HCT116 (cell line): Measurements from ENCODE around the gene KERA. TPM values are rescaled to one million over a fixed set of nuclear protein-coding genes. Genes with fewer than 3 reads are reported as not detected.

ENCODE experiments used
- ATAC-seq: fragments of 200-7000 bp; cut with Tn5 transposase; 2 replicates; pipeline ENCODE4 v1.9.1; 2020; ENCODE audit warnings: mild to moderate bottlenecking, moderate library complexity
- BruUV-seq: library from RNA; stranded (reverse); fragments of 400-500 nt; replicated peaks from 2 replicates; lab custom pipeline; 2021; lab: Mats Ljungman, UMichigan
- CTCF ChIA-PET: fragments of 300-600 bp; sonication (Branson Sonifier 250); formaldehyde crosslinking; loops from one replicate; lab custom pipeline; 2021; ENCODE audit warnings: antibody characterized with exemption; lab: Charles Lee
- POLR2A ChIA-PET: fragments of 300-600, 350-600 bp; sonication (Branson Sonifier 250); formaldehyde crosslinking; loops from one replicate; lab custom pipeline; 2021; ENCODE audit warnings: antibody characterized with exemption; lab: Charles Lee
- RAD21 ChIA-PET, 2 experiments: fragments of 300-600 bp; sonication (Branson Sonifier 250); formaldehyde crosslinking; loops; one replicate each; lab custom pipeline; 2023; ENCODE audit warnings: low total read pairs in 2 of 2; ENCODE audit not compliant: uncharacterized antibody in 2 of 2, unreplicated experiment in 2 of 2, low non-redundant PET in 1 of 2; lab: Charles Lee
- DNase-seq: peaks from one replicate; pipeline ENCODE4 v3.0.0-alpha.2; 2010; ENCODE audit warnings: low read depth, low spot score
- H2AFZ ChIP-seq: fragments of 200-600 bp; shearing (Covaris generic), sonication (generic); 2 replicates; pipeline ENCODE4 v1.6.1; 2017; ENCODE audit warnings: low read depth, mixed run types, mixed read lengths, antibody characterized with exemption, low read length; ENCODE audit not compliant: poor library complexity, severe bottlenecking
- H3K27ac ChIP-seq: 2 replicates; pipeline ENCODE4 v1.5.1; 2012; ENCODE audit warnings: low read depth, low read length
- H3K27me3 ChIP-seq: fragments of 200-600 bp; sonication (generic); 2 replicates; pipeline ENCODE4 v1.6.1; 2016; ENCODE audit warnings: mixed run types, low read length, mixed read lengths; ENCODE audit not compliant: insufficient read depth
- H3K36me3 ChIP-seq, 2 experiments: fragments of 200-500 bp in 1 of 2; fragments of 200-600 bp in 1 of 2; sonication (Bioruptor generic) in 1 of 2; sonication (generic) in 1 of 2; 2 replicates each; pipeline versions ENCODE4 v1.5.1 to v1.6.1; 2014 to 2016; ENCODE audit warnings: low read length in 2 of 2, inconsistent platforms in 1 of 2, mixed read lengths in 1 of 2, mixed run types in 1 of 2; ENCODE audit not compliant: insufficient read depth in 2 of 2, control insufficient read depth in 1 of 2
- H3K4me1 ChIP-seq, 2 experiments: fragments of 200-600 bp in 1 of 2; sonication (generic) in 1 of 2; 2 replicates each; pipeline versions ENCODE4 v1.5.1 to v1.6.1; 2012 to 2017; ENCODE audit warnings: low read length in 2 of 2, inconsistent platforms in 1 of 2, mild to moderate bottlenecking in 1 of 2, mixed read lengths in 1 of 2, mixed run types in 1 of 2, moderate library complexity in 1 of 2; ENCODE audit not compliant: insufficient read depth in 2 of 2, control insufficient read depth in 1 of 2
- H3K4me2 ChIP-seq: fragments of 200-600 bp; sonication (generic); 2 replicates; pipeline ENCODE4 v1.6.1; 2017; ENCODE audit warnings: mixed run types, low read length, mixed read lengths
- H3K4me3 ChIP-seq, 2 experiments: fragments of 200-600 bp in 1 of 2; sonication (generic) in 1 of 2; replicated peaks in 1 of 2; 2 replicates each; pipeline ENCODE4 v1.5.1; 2011 to 2016; ENCODE audit warnings: low read length in 2 of 2, control low read depth in 1 of 2, low read depth in 1 of 2, mild to moderate bottlenecking in 1 of 2, mixed read lengths in 1 of 2, mixed run types in 1 of 2
- H3K79me2 ChIP-seq: fragments of 200-600 bp; sonication (generic); 2 replicates; pipeline ENCODE4 v1.6.1; 2017; ENCODE audit warnings: mild to moderate bottlenecking, mixed run types, low read length, moderate library complexity, mixed read lengths; ENCODE audit not compliant: insufficient read depth
- H3K9ac ChIP-seq: fragments of 200-600 bp; sonication (generic); 2 replicates; pipeline ENCODE4 v1.6.1; 2016; ENCODE audit warnings: low read length, mixed read lengths
- H3K9me2 ChIP-seq: fragments of 200-600 bp; sonication (generic), shearing (Covaris generic); 2 replicates; pipeline ENCODE4 v1.6.1; 2017; ENCODE audit warnings: mixed run types, mild to moderate bottlenecking, moderate library complexity; ENCODE audit not compliant: insufficient read depth
- H3K9me3 ChIP-seq, 2 experiments: fragments of 200-500 bp in 1 of 2; fragments of 200-600 bp in 1 of 2; sonication (Bioruptor generic) in 1 of 2; sonication (generic) in 1 of 2; 2 replicates each; pipeline ENCODE4 v1.6.1; 2014 to 2017; ENCODE audit warnings: low read length in 2 of 2, mixed read lengths in 2 of 2, inconsistent platforms in 1 of 2, low read depth in 1 of 2, mild to moderate bottlenecking in 1 of 2, mixed run types in 1 of 2, moderate library complexity in 1 of 2; ENCODE audit not compliant: control insufficient read depth in 1 of 2, insufficient read depth in 1 of 2
- H4K20me1 ChIP-seq: fragments of 200-600 bp; sonication (generic), shearing (Covaris generic); 2 replicates; pipeline ENCODE4 v1.6.1; 2017; ENCODE audit warnings: mixed run types, mild to moderate bottlenecking, moderate library complexity; ENCODE audit not compliant: insufficient read depth
- CBX3 ChIP-seq: IDR thresholded peaks from 2 replicates; pipeline ENCODE4 v1.6.1; 2012; ENCODE audit warnings: low read depth
- EZH2phosphoT487 ChIP-seq: fragments of 200-600 bp; IDR thresholded peaks from 2 replicates; pipeline ENCODE4 v1.6.1; 2018; ENCODE audit warnings: antibody characterized with exemption, borderline replicate concordance
- SP1 ChIP-seq: IDR thresholded peaks from 2 replicates; pipeline ENCODE4 v1.6.1; 2012; ENCODE audit warnings: low read depth
- TCF7L2 ChIP-seq: IDR thresholded peaks from 2 replicates; pipeline ENCODE4 v1.7.0; 2011; ENCODE audit warnings: borderline replicate concordance, inconsistent platforms; ENCODE audit not compliant: insufficient read depth, insufficient read length; ENCODE audit errors: extremely low read depth
- ZFX ChIP-seq: fragments of 450-650 bp; IDR thresholded peaks from 2 replicates; pipeline ENCODE4 v1.6.1; 2017
- ZNF274 ChIP-seq: fragments of 200-500 bp; sonication (Bioruptor generic); IDR thresholded peaks from 2 replicates; pipeline ENCODE4 v1.6.1; 2014; ENCODE audit warnings: mild to moderate bottlenecking, low read depth, low read length, inconsistent platforms
- intact Hi-C: fragments of 100-400 bp; cut with micrococcal nuclease; formaldehyde crosslinking; loops from 2 replicates; pipeline ENCODE4 v1.10.0; 2022
- total RNA-seq: library from RNA; stranded (reverse); gene quantifications from one replicate; pipeline ENCODE4 v1.2.1, GENCODE V29; 2021; ENCODE audit not compliant: unreplicated experiment
- TF ChIP-seq, protein P1 (sequence below): IDR thresholded peaks from 2 replicates; pipeline ENCODE4 v1.6.1; 2012
- TF ChIP-seq, protein P2 (sequence below): IDR thresholded peaks from 2 replicates; pipeline ENCODE4 v1.6.1; 2012; ENCODE audit warnings: low read depth

Gene KERA
- total RNA-seq, 1 experiment from 2014 or later, result not detected

DNA sequence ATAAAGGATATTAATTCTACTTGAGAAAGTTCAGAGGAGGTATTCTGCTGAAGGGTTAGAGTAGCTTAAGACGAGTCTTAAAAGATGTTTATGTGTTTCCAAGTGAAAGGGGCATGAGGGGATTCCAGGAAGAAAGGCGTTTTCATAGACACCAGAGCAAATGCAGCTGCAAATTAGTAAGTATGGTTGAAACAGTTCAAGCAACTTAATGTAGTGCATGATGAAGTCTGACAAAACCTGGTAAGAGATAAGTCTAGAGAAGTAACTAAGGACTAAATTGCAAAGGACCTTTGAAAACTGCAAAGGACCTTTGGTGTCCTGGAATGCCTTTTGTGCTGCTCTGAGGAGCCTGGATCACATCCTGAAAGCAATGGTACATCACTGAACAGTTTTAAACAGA, 42.0 kb upstream of the KERA start:
- POLR2A ChIA-PET, result no interaction called here
- TF ChIP-seq, protein P1, sequence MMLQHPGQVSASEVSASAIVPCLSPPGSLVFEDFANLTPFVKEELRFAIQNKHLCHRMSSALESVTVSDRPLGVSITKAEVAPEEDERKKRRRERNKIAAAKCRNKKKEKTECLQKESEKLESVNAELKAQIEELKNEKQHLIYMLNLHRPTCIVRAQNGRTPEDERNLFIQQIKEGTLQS, result no peak
- no peak for TF ChIP-seq EZH2phosphoT487
- no peak for TF ChIP-seq ZFX
- no peak for TF ChIP-seq CBX3
- no peak for TF ChIP-seq TCF7L2
- no peak for TF ChIP-seq SP1
- no peak for TF ChIP-seq ZNF274
- TF ChIP-seq, protein P2, sequence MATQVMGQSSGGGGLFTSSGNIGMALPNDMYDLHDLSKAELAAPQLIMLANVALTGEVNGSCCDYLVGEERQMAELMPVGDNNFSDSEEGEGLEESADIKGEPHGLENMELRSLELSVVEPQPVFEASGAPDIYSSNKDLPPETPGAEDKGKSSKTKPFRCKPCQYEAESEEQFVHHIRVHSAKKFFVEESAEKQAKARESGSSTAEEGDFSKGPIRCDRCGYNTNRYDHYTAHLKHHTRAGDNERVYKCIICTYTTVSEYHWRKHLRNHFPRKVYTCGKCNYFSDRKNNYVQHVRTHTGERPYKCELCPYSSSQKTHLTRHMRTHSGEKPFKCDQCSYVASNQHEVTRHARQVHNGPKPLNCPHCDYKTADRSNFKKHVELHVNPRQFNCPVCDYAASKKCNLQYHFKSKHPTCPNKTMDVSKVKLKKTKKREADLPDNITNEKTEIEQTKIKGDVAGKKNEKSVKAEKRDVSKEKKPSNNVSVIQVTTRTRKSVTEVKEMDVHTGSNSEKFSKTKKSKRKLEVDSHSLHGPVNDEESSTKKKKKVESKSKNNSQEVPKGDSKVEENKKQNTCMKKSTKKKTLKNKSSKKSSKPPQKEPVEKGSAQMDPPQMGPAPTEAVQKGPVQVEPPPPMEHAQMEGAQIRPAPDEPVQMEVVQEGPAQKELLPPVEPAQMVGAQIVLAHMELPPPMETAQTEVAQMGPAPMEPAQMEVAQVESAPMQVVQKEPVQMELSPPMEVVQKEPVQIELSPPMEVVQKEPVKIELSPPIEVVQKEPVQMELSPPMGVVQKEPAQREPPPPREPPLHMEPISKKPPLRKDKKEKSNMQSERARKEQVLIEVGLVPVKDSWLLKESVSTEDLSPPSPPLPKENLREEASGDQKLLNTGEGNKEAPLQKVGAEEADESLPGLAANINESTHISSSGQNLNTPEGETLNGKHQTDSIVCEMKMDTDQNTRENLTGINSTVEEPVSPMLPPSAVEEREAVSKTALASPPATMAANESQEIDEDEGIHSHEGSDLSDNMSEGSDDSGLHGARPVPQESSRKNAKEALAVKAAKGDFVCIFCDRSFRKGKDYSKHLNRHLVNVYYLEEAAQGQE, result no peak
- TF ChIP-seq, all 23 proteins: peak for 0
- ATAC-seq, result no peak
- intact Hi-C loops, result loop anchor here (10.0 kb wide), 1 partner anchor 225 kb away; no protein-coding TSS in a partner anchor
- Histone ChIP-seq H3K9me2 (no peaks in the 10 kb centered on the region), H3K4me3 (no peak overlapping the region), H3K4me1 (peaks cover 4 to 14% of the 10 kb centered on the region in 2 experiments; a peak in 3 of 4 replicates), H3K4me2 (no peak overlapping the region), H3K9ac (no peak overlapping the region), H4K20me1 (no peaks in the 10 kb centered on the region), H3K36me3 (no peaks in the 10 kb centered on the region), H2AFZ (no peak overlapping the region), H3K27me3 (no peaks in the 10 kb centered on the region), H3K27ac (no peak overlapping the region), H3K9me3 (no peaks in the 10 kb centered on the region), H3K79me2 (no peaks in the 10 kb centered on the region)
- ChIA-PET CTCF (interaction anchor here (2.1 kb wide), 1 partner anchor 9 kb away, joined by 12 read pairs; no protein-coding TSS in a partner anchor), RAD21 (no interaction called here)
- DNase-seq, result no peak
- no TSS peak for BruUV-seq
